Breast epithelium (tissue), 3 donors: Measurements from ENCODE around the gene PBOV1.

Experiments used
- CTCF ChIP-seq, 3 donors: fragments of 450-650 bp; IDR thresholded peaks; one replicate each; pipeline ENCODE4 v1.5.1; 2016 to 2017; ENCODE audit warnings: antibody characterized with exemption in 3 of 3, mild to moderate bottlenecking in 3 of 3, moderate library complexity in 3 of 3
- POLR2A ChIP-seq: fragments of 450-650 bp; IDR thresholded peaks from one replicate; pipeline ENCODE4 v1.6.1; 2016; ENCODE audit warnings: antibody characterized with exemption, mild to moderate bottlenecking, moderate library complexity
- POLR2AphosphoS5 ChIP-seq, 3 donors: sonication (generic); formaldehyde crosslinking; IDR thresholded peaks; one replicate each; pipeline ENCODE4 v1.6.1; 2017; ENCODE audit warnings: antibody characterized with exemption in 3 of 3

- TF ChIP-seq CTCF (IDR thresholded peaks at IDR 0.05) (no peak), POLR2A (no peak), POLR2AphosphoS5 (IDR thresholded peaks at IDR 0.05) (no peak)
These were observed 9.1 kb upstream of the PBOV1 start for GRCh38 chr6:138227316-138227781.
